SK-N-DZ (cell line): ENCODE measurements around the gene IGF1.
"Not testable (repeated sequence)": the region's sequence is repeated elsewhere in the genome, so short reads cannot be mapped to it uniquely, and the experiment has no call there.

Experiments used
- DNase-seq: peaks from one replicate; pipeline ENCODE4 v3.0.0-alpha.2; 2015; ENCODE audit warnings: low spot score

Gene IGF1

GRCh38 chr12:102462386-102462785 lies 18.0 kb downstream of the IGF1 start:
- DNase-seq = no peak

GRCh38 chr12:102461501-102461900 lies 18.9 kb downstream of the IGF1 start:
- DNase-seq = no peak

DNA sequence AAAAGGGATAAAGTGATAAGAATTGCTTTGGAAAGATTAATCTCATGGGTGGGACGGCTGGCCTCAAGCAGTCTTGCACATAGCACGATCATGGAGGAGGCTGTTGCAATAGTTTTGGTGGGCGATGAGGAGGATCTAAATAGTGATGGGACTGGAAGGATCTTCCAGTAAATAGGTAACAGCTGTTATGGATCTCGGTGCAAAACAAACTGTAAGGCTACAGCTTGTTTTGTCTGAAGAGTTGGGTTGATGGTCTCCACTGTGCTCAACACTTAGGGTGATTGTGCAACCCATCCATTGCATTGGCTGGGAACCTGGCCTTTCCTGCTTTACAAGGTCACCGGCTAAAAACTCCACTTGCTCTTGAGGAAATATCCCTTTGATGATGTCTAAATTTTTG lies 21.0 kb downstream of the IGF1 start:
- DNase-seq = no peak

DNA sequence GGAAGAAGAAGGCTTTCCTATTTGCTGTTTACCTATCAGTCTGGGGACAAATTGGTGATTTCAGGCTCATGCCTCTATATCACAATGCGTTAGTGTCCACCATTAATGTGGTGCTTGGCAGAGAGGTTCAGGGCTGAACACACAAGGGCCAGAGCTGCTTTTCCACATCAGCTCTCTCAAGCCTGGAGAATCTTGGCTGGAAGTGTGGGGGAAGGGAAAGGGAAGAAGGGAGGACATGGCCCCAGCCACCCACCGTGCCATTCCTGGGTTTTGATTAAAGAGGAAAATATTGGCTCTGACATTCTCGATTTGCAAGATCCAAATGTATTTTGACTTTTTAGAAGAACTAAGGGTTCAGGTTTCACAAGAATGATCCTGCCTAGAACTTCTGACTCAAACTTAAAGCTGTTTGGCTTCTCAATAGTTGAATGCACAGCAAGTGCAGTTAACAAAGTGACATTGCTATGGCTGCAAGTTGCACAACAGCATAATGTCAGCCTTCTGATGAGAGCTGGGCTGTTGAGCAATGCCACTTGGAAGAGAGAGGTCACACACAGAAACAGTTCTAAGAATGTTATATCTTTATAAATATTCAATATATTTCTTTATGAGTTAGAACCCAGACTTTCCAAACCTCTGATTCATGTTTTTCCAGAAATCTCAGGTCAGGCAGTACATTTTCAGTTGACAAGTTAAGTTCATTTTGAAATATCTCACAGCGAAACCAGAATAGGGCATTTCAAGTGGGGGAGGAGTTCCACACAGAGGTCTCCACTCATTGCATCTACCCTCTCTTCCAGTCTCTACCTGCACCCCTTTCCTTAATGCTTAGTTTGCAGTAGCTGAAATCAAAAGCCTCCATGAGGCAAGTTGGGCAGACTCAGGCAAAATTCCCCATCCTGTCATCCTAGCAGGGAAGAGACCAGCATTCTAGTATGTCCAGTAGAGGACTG lies 25.3 kb downstream of the IGF1 start:
- DNase-seq = no peak

GRCh38 chr12:102454330-102454729 lies 26.0 kb downstream of the IGF1 start:
- no peak for DNase-seq

- no peak for DNase-seq
Measured at GRCh38 chr12:102452605-102453004, 27.8 kb downstream of the IGF1 start.

DNA sequence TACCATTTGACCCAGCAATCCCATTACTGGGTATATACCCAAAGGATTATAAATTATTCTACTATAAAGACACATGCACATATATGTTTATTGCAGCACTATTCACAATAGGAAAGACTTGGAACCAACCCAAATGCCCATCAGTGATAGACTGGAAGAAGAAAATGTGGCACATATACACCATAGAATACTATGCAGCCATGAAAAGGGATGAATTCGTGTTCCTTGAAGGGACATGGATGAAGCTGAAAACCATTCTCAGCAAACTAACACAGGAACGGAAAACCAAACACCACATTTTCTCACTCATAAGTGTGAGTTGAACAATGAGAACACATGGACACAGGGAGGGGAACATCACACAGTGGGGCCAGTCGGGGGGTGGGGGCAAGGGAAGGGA lies 31.3 kb downstream of the IGF1 start:
- not testable (repeated sequence) for DNase-seq

DNA sequence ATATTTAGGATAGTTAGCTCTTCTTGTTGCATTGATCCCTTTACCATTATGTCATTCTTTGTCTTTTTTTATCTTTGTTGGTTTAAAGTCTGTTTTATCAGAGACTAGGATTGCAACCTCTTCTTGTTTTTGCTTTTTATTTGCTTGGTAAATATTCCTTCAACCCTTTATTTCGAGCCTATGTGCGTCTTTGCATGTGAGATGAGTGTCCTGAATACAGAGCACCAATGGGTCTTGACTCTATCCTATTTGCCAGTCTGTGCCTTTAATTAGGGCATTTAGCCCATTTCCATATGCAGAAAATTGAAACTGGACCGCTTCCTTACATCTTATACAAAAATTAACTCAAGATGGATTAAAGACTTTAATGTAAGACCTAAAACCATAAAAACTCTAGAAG lies 32.9 kb downstream of the IGF1 start:
- not testable (repeated sequence) for DNase-seq

DNA sequence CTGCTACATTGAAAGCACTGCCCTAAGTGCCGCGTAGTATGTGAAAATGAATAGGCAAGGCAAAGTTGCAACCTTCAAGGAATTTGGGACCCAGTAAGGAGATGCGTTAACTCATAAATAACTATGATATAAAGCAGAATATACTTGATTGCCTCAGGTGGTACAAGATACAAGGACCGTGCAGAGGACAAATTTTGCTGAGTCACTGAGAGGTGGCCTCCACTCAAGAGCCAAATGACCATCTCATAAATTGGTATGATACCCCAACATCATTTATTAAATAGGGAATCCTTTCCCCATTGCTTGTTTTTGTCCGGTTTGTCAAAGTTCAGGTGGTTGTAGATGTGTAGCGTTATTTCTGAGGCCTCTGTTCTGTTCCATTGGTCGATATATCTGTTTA lies 35.7 kb downstream of the IGF1 start:
- DNase-seq = no peak

- DNase-seq = no peak
Measured at GRCh38 chr12:102444093-102444492, 36.3 kb downstream of the IGF1 start.

DNA sequence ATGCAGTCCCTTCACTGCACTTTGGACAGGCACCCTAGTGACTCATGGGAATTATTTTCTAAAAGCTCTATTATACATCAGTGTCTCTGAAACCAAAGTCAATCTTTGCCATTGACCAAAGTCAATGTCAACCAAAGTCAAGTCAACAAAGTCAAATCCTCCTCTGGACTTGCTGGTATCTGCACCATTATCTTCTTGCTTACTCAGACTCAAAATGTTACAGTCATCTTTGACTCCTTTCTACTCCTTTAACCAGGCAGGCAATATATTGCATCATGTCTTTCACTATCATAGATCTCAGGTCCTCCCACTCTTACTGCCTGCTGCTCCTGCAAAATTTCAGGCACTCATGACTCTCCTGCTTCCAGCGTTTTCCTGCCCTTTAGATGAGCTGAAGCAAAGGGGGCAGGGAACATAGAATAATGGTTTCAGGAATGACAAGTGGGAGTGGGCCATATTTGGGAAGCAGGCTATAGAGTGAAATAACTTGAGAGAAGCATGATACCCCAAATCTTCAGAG lies 39.2 kb downstream of the IGF1 start:
- DNase-seq = no peak

DNA sequence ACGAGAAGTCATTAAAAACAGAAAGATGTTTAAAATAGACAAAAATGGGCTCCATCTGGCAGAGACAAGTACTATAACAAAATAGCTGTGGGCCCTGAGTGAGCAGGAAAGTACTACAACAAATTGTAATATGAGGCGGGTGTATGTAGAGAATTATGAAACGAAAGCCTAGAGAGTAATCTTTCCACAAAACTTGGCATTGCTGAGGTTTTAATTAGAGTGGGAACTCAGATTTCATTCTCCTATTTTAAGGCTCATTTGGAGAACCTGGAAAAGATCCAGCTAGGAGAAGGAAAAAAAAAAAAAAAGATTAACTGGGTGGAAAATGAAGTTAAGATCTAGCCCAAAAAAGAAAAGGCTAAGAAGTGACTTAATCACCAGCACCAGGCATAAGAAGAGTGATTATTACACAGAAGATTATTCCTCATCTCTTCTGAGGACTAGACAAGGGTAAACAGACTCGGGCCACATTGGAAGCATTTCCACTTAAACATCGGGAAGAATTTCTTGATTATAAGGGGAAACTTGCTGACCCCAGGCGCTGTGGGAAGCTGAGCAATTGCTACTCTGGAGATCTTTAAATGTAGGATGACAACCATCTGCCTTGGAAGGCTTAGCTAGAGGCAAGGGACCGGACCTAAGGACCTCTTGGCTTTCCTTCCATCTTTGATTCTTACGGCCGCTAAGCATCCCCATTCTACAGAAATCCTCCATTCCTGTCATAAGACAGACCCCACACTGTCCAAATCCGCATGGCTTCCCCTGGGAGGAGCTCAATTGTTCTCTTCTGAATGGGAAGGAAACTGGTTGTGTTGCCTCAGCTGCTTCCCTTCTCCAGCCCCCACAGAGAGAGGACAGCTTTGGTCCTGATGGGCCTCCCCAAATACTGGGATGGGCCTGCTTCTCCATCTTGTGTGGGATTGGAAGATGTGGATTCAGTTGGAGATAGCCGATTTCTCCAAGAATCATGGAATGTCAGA lies 40.6 kb downstream of the IGF1 start:
- DNase-seq = no peak

GRCh38 chr12:102438827-102439210 lies 41.5 kb downstream of the IGF1 start:
- no peak for DNase-seq

DNA sequence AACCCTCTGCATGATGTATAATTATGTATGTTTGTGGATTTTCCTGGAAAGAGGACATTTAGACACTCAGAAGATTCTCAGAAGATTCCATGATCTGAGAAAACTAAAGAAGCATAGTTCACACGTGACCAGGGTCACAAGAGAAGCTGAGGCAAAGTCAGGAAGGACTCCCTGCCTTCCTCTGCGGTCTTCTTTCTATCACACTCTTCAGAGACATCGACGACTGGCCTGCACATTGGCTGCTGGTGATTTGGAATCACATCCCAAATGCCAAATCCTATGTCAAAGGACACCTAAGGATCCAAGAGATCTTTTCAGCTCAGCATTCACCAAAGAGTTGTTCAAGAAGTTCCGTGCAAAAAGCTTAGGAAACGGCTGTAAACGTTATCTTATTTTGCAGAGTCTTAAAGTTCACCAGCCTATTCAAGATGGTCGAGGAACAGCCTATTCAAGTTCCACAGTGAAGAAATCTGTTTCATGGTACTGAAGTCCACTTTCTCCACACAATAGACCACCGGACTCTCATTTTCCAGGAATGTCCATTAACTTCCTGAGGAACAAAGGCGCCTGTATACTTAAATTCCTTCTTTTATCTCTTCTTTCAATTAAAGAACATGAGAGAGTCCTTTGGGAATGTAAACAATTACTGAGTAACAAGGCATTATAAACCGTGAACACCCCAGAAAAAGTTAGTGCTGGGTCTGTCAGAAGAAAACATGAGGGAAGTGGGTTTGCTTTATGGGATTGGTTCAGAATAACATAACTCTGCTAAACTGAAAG lies 42.1 kb downstream of the IGF1 start:
- no peak for DNase-seq

GRCh38 chr12:102437511-102437910 lies 42.9 kb downstream of the IGF1 start:
- no peak for DNase-seq

GRCh38 chr12:102436867-102437266 lies 43.5 kb downstream of the IGF1 start:
- DNase-seq = no peak

DNA sequence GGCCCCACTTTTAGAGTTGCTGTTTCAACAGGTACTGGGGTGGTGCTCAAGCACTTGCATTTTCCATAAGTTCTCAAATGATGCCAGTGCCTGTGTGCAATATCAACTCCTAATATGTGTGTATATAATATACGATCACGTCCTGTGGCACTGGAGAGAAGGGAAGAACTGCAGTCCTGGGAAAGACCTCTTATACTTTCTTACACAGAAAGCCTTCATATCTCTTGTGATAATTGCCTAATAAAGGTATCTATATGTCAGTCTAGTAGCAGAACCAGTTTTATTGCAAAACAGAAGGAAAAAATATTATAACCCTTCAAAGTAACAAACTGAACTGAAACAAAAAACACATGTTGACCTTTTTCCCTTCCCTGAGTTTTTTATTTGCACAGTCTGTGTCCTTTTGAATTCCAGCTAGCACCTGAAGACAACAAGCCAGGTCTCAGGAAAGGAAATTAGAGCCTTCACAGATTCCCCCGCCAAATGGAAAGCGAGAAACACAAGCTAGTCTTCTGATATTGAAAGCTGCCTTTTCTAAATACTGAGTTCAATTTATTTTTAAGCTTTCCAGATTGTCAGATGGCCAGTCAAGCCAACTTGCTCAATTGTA lies 44.4 kb downstream of the IGF1 start:
- no peak for DNase-seq

DNA sequence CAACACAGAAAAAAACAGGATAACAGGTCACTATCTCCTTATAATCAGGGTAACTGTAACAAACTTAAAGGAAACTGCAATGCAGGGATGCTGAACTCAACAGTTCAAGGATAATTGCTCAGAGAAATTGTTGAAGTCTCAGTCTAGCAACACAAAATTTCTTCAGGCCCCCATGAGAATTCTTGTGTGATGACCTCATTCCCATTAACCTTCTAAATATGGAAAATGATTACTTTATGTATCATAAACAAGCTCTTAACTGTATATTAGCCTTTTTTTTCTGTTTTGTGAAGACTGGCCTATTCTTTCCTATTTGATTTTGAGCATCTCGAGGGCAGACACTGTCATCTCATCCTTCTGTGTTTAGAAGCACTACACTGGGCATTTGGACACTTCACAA lies 47.1 kb downstream of the IGF1 start:
- no peak for DNase-seq

- DNase-seq = no peak
Measured at GRCh38 chr12:102430661-102431060, 49.7 kb downstream of the IGF1 start.

DNA sequence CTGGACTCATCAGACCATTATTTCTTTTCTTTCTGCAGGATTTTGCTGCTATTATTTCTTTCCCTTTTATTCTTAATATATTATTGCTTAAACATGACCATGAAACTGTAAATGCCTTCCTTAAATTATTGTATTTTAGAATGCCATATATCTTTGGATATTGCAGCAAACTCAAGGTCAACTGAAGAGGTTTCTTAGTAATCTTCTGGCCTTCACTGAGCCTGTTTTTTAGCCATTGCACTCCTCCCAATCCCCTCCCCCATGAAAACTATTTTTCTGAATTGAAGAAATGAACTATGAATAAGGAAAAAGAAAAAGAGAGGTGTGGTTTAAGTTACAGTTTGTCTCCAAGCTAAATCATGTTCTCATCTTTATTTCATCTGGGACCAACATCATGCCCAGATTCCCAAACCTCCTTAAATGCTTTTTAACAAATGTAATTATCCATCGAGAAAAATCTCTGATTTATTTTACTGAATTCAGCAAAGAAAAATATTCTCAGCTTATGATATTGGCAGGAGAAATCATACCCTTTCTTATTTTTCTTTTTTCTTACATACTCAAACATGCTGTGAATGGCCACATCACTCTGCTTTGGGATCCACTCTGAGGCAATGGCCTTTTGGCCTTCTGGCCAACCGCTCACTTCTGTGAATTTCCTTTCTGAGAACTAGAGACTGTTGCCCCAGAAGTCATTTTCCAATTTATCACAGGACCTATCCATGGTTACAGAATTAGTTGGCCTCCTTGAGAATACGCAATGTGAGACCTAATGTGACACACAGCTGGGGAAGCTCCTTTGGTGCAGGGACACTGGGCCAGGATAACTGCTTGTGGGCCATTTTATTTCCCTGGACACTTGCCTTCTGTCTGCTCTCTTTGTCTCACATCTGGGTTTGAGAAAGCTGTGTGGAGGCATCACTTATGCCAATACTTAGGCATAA lies 50.9 kb downstream of the IGF1 start:
- DNase-seq = no peak
